ENCODE data around the gene SFRP2.

- no peak for TF ChIP-seq POLR2A (IDR thresholded peaks at IDR 0.05; ENCODE audit: low read length)
- no peak for TF ChIP-seq GATA1 (IDR thresholded peaks at IDR 0.05; ENCODE audit: low read depth, low read length)
Observed at GRCh38 chr4:153758136-153758535, 30.7 kb downstream of the SFRP2 start.

All from erythroblast (primary cell).